Panc1 (cell line): ENCODE results near the gene MN1. TPM values are rescaled to one million over a fixed set of nuclear protein-coding genes. Genes with fewer than 3 reads are reported as not detected.

ENCODE experiments used
- ATAC-seq: fragments of 200-7000 bp; cut with Tn5 transposase; 2 replicates; pipeline ENCODE4 v1.9.1; 2020; ENCODE audit warnings: mild to moderate bottlenecking, moderate library complexity
- BruUV-seq: library from RNA; stranded (reverse); fragments of 400-500 nt; replicated peaks from 2 replicates; lab custom pipeline; 2021; lab: Mats Ljungman, UMichigan
- CTCF ChIA-PET: fragments of 300-600 bp; sonication (Branson Sonifier 250); formaldehyde crosslinking; loops from one replicate; lab custom pipeline; 2022; ENCODE audit warnings: antibody characterized with exemption; lab: Charles Lee
- POLR2A ChIA-PET: fragments of 300-600 bp; sonication (Branson Sonifier 250); formaldehyde crosslinking; loops from one replicate; lab custom pipeline; 2022; ENCODE audit warnings: antibody characterized with exemption; lab: Charles Lee
- DNase-seq: peaks from one replicate; pipeline ENCODE4 v3.0.0-alpha.2; 2010; ENCODE audit warnings: low read depth, low spot score
- H3K27ac ChIP-seq: 2 replicates; pipeline ENCODE4 v1.5.1; 2011; ENCODE audit warnings: mild to moderate bottlenecking, low read length, inconsistent platforms
- H3K27me3 ChIP-seq: fragments of 200-500 bp; sonication (Bioruptor generic); 2 replicates; pipeline ENCODE4 v1.6.0; 2014; ENCODE audit warnings: low read length, inconsistent platforms; ENCODE audit not compliant: control insufficient read depth, insufficient read depth
- H3K36me3 ChIP-seq: fragments of 200-500 bp; sonication (Bioruptor generic); 2 replicates; pipeline ENCODE4 v1.5.1; 2014; ENCODE audit warnings: inconsistent platforms, mild to moderate bottlenecking, low read length, moderate library complexity; ENCODE audit not compliant: control insufficient read depth, insufficient read depth
- H3K4me1 ChIP-seq: 2 replicates; pipeline ENCODE4 v1.5.1; 2011; ENCODE audit warnings: inconsistent platforms, mild to moderate bottlenecking, low read length, moderate library complexity; ENCODE audit not compliant: control insufficient read depth, insufficient read depth
- H3K4me3 ChIP-seq, 2 experiments: 2 replicates each; pipeline ENCODE4 v1.5.1; 2011 to 2012; ENCODE audit warnings: low read depth in 2 of 2, low read length in 2 of 2, mild to moderate bottlenecking in 2 of 2, inconsistent platforms in 1 of 2, moderate library complexity in 1 of 2
- H3K9me3 ChIP-seq: fragments of 200-500 bp; sonication (Bioruptor generic); 2 replicates; pipeline ENCODE4 v1.5.1; 2014; ENCODE audit warnings: low read depth, mild to moderate bottlenecking, inconsistent platforms, low read length, moderate library complexity; ENCODE audit not compliant: control insufficient read depth, insufficient read depth
- POLR2AphosphoS5 ChIP-seq: IDR thresholded peaks from 2 replicates; pipeline ENCODE4 v1.6.1; 2012; ENCODE audit warnings: mild to moderate bottlenecking, low read depth, low read length, moderate library complexity
- SIN3A ChIP-seq: IDR thresholded peaks from 2 replicates; pipeline ENCODE4 v1.6.1; 2012; ENCODE audit warnings: low read depth, mild to moderate bottlenecking, low read length, moderate library complexity, borderline replicate concordance; ENCODE audit not compliant: insufficient read depth
- TCF7L2 ChIP-seq: IDR thresholded peaks from 2 replicates; pipeline ENCODE4 v1.6.1; 2011; ENCODE audit warnings: mild to moderate bottlenecking, low read depth, low read length, inconsistent platforms
- in situ Hi-C: cut with HindIII; loops from 2 replicates; pipeline ENCODE4 v1.10.0; 2016; ENCODE audit warnings: low sequenced_read_pairs, low pct_unique_long_range_greater_than_20kb
- intact Hi-C: fragments of 100-400 bp; cut with micrococcal nuclease; formaldehyde crosslinking; loops from one replicate; pipeline ENCODE4 v1.10.0; 2022; ENCODE audit not compliant: unreplicated experiment
- total RNA-seq: library from RNA; stranded (reverse); gene quantifications from one replicate; pipeline ENCODE4 v1.2.1, GENCODE V29; 2021; ENCODE audit not compliant: unreplicated experiment
- TF ChIP-seq, protein P1 (sequence below): fragments of 450-650 bp; IDR thresholded peaks from 2 replicates; pipeline ENCODE4 v1.5.1; 2017; ENCODE audit warnings: mild to moderate bottlenecking
- TF ChIP-seq, protein P2 (sequence below), 2 experiments: IDR thresholded peaks; 2 replicates each; pipeline ENCODE4 v1.6.1; 2011 to 2012; ENCODE audit warnings: low read depth in 2 of 2, control low read depth in 1 of 2, low read length in 1 of 2, mild to moderate bottlenecking in 1 of 2, moderate library complexity in 1 of 2; ENCODE audit not compliant: insufficient read depth in 1 of 2

MN1 gene
- total RNA-seq, 1 experiment from 2014 or later = 0.51 TPM

DNA sequence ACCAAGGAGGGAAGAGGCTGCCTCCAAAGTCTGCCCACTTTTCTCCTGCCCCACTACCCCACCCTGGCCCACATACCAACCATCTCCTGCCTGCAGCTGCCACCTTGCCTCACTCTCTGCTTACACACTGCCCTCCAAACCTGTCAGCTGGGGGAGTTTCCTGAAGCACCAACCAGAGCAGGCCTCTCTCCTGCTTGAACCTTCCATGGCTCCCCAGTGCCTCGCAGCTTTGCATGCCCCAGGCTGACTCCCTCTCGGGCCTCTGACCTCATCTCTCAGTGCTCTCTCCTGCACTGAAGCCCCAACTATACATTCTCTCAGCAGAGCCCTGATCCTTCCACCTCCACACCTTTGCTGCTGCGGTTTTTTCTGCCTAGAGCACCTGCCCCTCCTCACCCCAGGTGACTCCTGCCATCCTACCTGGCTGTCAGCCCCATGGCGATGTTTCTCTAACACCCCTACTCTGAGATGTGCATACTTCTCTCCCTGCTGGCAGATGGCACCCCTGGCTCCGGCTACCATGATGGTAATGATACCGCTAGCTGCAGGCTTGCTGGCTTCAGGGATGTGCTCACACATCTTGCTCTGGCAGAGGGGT lies 43.5 kb downstream of the MN1 start:
- in situ Hi-C loops = no loop called here
- no peaks in the 10 kb centered on the region for H3K36me3 ChIP-seq
- ChIA-PET CTCF (no interaction called here), POLR2A (no interaction called here)
- H3K27me3 ChIP-seq = no peaks in the 10 kb centered on the region
- TF ChIP-seq, protein P1, sequence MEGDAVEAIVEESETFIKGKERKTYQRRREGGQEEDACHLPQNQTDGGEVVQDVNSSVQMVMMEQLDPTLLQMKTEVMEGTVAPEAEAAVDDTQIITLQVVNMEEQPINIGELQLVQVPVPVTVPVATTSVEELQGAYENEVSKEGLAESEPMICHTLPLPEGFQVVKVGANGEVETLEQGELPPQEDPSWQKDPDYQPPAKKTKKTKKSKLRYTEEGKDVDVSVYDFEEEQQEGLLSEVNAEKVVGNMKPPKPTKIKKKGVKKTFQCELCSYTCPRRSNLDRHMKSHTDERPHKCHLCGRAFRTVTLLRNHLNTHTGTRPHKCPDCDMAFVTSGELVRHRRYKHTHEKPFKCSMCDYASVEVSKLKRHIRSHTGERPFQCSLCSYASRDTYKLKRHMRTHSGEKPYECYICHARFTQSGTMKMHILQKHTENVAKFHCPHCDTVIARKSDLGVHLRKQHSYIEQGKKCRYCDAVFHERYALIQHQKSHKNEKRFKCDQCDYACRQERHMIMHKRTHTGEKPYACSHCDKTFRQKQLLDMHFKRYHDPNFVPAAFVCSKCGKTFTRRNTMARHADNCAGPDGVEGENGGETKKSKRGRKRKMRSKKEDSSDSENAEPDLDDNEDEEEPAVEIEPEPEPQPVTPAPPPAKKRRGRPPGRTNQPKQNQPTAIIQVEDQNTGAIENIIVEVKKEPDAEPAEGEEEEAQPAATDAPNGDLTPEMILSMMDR = no peak
- TF ChIP-seq, protein P2, sequence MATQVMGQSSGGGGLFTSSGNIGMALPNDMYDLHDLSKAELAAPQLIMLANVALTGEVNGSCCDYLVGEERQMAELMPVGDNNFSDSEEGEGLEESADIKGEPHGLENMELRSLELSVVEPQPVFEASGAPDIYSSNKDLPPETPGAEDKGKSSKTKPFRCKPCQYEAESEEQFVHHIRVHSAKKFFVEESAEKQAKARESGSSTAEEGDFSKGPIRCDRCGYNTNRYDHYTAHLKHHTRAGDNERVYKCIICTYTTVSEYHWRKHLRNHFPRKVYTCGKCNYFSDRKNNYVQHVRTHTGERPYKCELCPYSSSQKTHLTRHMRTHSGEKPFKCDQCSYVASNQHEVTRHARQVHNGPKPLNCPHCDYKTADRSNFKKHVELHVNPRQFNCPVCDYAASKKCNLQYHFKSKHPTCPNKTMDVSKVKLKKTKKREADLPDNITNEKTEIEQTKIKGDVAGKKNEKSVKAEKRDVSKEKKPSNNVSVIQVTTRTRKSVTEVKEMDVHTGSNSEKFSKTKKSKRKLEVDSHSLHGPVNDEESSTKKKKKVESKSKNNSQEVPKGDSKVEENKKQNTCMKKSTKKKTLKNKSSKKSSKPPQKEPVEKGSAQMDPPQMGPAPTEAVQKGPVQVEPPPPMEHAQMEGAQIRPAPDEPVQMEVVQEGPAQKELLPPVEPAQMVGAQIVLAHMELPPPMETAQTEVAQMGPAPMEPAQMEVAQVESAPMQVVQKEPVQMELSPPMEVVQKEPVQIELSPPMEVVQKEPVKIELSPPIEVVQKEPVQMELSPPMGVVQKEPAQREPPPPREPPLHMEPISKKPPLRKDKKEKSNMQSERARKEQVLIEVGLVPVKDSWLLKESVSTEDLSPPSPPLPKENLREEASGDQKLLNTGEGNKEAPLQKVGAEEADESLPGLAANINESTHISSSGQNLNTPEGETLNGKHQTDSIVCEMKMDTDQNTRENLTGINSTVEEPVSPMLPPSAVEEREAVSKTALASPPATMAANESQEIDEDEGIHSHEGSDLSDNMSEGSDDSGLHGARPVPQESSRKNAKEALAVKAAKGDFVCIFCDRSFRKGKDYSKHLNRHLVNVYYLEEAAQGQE (IDR thresholded peaks at IDR 0.05; ENCODE audit: insufficient read depth in 1 of 2, low read depth in 2 of 2, low read length in 1 of 2) = no peak
- no peak for TF ChIP-seq SIN3A
- TF ChIP-seq TCF7L2 = no peak
- no peak for TF ChIP-seq POLR2AphosphoS5
- BruUV-seq = no TSS peak
- H3K27ac ChIP-seq = no peak overlapping the region
- H3K4me1 ChIP-seq = no peaks in the 10 kb centered on the region
- no peaks in the 10 kb centered on the region for H3K9me3 ChIP-seq
- no peak overlapping the region for H3K4me3 ChIP-seq
- ATAC-seq (no peak), DNase-seq (no peak)
- intact Hi-C loops = no loop called here

DNA sequence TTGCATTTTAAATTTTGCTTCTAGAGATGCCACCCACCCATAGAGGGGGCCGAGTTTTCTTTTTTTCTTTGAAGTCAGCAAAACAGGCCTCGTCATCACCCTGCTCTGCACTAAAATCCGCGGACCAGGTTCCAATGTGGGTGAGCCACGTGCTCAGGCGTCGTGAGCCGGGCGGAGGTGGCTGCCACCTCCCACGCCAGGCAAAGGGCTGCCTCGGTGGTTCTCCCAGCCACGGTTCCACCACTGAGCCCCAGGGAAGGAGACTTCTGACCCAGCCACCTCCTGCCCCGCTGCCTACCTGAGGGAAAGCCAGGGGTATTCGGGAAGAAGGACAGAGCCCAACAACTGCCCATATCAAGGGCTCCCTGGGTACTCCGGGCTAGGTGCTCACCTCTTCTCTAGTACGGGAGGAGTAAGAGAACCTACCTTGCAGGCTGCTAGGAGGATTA lies 45.3 kb downstream of the MN1 start:
- no peak overlapping the region for H3K27ac ChIP-seq
- BruUV-seq = no TSS peak
- ChIA-PET POLR2A (no interaction called here), CTCF (no interaction called here)
- DNase-seq (no peak), ATAC-seq (no peak)
- intact Hi-C loops (no loop called here), in situ Hi-C loops (no loop called here)
- TF ChIP-seq, protein P2 (IDR thresholded peaks at IDR 0.05; ENCODE audit: insufficient read depth in 1 of 2, low read depth in 2 of 2, low read length in 1 of 2) = no peak
- TF ChIP-seq POLR2AphosphoS5 = no peak
- TF ChIP-seq, protein P1 = no peak
- TF ChIP-seq SIN3A = no peak
- no peak for TF ChIP-seq TCF7L2
- H3K27me3 ChIP-seq = no peaks in the 10 kb centered on the region
- H3K9me3 ChIP-seq = no peaks in the 10 kb centered on the region
- H3K36me3 ChIP-seq = no peaks in the 10 kb centered on the region
- H3K4me1 ChIP-seq = no peaks in the 10 kb centered on the region
- no peak overlapping the region for H3K4me3 ChIP-seq
